WI38 (cell line): ENCODE data around the gene DCP1B.

Source experiments
- H3K4me3 ChIP-seq: 2 replicates; pipeline ENCODE4 v1.5.1; 2011; ENCODE audit warnings: low read depth, mild to moderate bottlenecking, control low read depth, low read length
- CTCF ChIP-seq: IDR thresholded peaks from 2 replicates; pipeline ENCODE4 v1.5.1; 2012; ENCODE audit warnings: low read depth, mild to moderate bottlenecking, control low read depth, low read length

DCP1B gene

DNA sequence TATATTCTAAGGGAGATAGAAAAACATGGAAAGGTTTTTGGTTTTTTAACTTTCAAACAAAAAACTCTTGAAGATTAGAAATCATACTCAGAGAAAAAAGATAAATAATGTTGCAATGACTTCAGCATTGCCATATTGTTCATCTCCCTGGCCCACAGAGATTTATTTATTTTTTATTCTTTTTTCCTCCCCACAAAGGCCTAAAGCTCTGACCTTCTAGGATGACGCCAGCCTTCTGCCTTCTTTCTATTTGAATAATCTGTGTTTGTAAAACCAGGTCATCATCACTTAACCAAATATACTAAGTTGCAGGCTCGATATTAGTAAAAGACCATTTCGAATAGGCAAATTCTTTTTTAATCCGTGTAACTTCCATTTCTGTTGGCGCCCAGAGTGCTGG, 4.4 kb upstream of the DCP1B start:
- no peak overlapping the region for H3K4me3 ChIP-seq
- no peak for TF ChIP-seq CTCF

DNA sequence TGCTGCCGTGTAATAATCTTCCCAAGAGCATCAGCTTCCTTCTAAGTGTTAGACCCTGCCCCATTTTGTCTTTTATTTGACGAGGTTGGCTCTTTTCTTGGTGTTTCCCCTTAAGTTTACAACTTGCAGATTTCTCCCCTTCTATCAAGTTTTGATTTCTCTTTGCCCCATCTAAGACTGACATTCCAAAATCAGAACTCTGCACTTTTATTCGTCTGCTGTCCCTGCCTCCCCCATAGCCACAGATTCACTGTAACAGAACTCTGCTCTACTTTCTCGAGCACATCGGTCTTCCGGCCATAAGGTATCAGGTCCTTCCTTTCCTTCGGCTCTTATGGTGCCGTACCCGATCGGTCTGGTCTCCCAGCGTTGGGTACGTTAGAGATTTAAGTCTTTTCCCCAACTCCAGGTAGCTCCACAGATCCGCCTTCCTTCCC, 563 bp downstream of the DCP1B start:
- peak overlapping the region; percentile 90 for H3K4me3 ChIP-seq
- no peak for TF ChIP-seq CTCF

DNA sequence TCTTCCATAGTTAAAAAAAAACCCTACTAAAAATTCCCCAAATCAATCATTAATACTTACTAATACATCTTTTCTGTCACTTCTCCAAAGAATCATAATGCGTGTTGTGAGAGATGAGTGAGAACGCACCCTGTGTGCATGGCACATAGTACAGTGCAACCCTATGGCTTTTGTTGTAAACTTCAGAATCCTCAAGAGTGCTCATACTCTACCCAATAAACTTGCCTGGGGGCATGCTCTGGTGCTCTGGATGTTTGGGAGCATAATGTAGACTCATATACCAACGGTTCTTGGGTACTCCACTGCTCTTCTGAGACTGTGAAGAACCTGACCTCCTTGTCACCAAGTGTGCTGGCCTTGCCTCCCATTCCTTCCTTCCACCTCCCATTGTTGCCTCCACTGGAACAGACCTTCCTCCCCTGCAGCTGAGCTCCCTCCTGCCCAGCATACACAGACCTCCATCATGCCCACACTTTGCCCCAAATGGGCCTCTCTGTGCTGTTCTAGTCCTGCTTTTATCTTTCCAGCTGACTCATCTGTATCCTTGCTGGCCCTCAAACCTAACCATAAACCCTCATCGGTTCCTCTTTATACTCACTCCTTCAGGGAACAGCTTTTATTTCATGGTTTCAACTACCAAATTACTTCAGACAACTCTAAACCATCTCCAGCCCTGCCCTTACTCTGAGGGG, 8.9 kb downstream of the DCP1B start:
- TF ChIP-seq CTCF: no peak
- H3K4me3 ChIP-seq: no peak overlapping the region

DNA sequence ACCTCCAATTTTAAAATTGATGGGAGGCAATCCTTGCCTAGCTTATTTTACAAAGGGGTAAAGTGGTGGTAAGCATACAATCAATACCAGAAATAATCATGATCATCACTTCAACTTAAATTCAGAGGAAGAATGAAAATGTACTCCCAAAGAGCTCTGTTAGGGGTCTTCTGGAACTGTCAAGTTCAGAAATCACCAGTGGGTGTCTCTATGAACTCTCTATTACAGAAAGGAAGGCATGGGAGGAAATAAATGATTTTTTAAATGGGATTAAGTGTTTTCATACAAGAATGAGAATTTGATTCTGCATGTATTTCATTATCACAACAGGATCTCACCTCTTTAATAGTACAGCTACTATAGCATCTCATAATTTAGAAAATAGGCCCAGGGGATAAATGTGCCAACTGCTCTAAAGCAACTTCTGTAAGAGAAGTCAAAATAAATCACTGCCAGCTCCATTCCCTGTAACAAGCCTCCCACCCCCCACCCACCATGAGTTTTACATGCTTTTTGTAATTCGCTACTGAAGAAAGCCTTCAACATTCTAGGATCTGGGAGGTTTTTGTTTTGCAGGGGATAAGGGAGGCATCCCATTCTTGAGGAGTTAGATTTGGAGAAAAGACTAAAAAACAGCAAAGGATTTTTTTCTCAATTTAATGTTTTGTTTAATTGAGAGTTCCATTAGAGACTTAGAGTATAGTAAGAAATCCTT, 9.7 kb downstream of the DCP1B start:
- TF ChIP-seq CTCF: no peak
- peak overlapping the region; percentile 21; the same call in 1 of the 2 replicates for H3K4me3 ChIP-seq

GRCh38 chr12:1993871-1994371, 10.3 kb downstream of the DCP1B start:
- no peak overlapping the region for H3K4me3 ChIP-seq

GRCh38 chr12:1993341-1993740, 10.9 kb downstream of the DCP1B start:
- no peak overlapping the region for H3K4me3 ChIP-seq
- TF ChIP-seq CTCF: no peak

More at GRCh38 chr12:1993871-1994371, 10.3 kb downstream of the DCP1B start:
- no peak for TF ChIP-seq CTCF

- H3K4me3 ChIP-seq: no peak overlapping the region
These were observed 11.5 kb downstream of the DCP1B start for GRCh38 chr12:1992732-1993131.

More at GRCh38 chr12:1992732-1993131, 11.5 kb downstream of the DCP1B start:
- no peak for TF ChIP-seq CTCF
